SKM-1 (cell line): Measurements from ENCODE around the gene ABLIM2.
"Not testable (repeated sequence)": the region's sequence is repeated elsewhere in the genome, so short reads cannot be mapped to it uniquely, and the experiment has no call there.

Experiments
- DNase-seq: peaks from one replicate; lab custom pipeline; 2025; ENCODE audit not compliant: unreplicated experiment; lab: John Stamatoyannopoulos, UW

The ABLIM2 gene

DNA sequence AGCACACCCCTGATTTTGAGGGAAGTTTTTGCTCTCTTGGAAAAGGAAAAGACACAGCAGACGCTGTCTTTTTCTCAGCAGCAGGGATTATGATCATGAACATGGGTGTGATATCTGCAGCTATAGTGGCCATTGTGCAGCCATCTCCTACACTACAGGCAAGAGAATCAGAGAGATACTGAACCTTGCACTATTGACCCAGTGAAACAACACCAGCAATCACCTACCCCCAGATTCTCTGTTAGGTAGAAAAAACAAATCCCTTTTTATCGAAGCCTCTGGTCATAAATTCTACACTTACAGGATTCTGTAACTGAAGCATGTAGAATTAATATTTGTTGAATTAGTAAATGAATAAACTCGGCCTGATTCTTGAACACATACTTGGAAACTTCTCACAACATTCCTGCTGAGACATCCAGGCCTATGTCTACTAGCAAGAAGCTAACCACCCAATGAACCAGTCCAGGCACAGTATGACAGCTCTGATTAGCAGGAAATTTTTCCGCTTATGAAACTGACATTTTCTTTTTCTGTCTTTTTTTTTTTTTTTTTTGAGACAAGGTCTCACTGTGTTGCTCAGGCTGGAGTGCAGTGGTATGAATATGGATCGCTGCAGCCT, 213.9 kb downstream of the ABLIM2 start:
- DNase-seq: no peak

DNA sequence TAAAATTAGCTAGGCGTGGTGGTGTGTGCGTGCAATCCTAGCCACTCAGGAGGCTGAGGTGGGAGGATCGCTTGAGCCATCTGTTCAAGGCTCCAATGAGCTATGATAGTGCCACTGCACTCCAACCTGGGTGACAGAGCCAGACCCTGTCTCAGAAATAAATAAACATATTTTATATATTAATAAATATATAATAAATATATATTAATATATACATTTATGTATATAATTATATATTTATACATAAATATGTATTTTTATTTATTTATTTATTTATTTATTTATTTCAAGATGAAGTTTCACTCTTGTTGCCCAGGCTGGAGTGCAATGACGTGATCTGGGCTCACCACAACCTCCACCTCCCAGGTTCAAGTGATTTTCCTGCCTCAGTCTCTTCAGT, 214.9 kb downstream of the ABLIM2 start:
- DNase-seq: not testable (repeated sequence)

DNA sequence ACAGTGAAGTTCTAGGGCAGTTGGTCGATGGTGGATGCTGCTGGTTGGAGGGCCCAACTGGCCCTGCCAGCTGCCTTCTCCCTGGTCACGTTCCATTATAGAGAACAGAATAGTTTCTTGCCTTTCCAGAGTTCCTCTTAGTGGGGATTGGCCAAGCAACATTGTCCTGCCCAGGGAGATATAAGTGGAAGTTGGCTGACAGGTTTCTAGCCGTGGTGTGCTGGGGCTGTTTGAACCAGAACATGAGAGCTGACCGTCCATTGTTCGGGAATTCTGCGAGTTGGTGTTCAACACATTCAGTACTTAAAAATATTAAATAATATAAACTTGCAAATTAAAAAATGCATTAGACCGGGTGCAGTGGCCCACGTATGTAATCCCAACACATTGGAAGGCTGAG, 215.4 kb downstream of the ABLIM2 start:
- no peak for DNase-seq

DNA sequence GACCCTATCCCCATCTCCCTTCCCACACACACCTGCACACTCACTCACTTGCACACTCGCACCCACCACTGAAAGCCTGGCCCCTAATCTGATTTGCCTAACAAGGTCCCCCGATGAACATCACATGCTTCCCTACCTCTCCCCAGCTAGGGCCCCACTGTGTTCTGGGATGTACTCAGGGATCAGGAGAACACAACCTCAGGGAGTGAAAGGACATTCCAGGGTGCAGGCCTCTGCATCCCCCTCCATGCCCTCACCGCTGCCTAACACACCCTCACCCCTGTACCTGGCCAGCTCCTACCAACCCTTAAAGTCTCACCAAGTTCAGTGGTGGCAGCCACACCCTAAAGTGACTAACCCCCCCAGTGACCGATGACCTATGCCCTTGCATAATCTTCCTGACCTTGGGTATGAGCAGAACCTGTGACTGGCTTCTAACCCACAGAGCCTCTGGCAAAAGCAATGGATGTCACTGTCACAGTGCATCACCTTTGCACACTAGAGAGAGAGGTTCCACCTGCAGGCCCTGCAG, 216.6 kb downstream of the ABLIM2 start:
- DNase-seq: no peak

DNA sequence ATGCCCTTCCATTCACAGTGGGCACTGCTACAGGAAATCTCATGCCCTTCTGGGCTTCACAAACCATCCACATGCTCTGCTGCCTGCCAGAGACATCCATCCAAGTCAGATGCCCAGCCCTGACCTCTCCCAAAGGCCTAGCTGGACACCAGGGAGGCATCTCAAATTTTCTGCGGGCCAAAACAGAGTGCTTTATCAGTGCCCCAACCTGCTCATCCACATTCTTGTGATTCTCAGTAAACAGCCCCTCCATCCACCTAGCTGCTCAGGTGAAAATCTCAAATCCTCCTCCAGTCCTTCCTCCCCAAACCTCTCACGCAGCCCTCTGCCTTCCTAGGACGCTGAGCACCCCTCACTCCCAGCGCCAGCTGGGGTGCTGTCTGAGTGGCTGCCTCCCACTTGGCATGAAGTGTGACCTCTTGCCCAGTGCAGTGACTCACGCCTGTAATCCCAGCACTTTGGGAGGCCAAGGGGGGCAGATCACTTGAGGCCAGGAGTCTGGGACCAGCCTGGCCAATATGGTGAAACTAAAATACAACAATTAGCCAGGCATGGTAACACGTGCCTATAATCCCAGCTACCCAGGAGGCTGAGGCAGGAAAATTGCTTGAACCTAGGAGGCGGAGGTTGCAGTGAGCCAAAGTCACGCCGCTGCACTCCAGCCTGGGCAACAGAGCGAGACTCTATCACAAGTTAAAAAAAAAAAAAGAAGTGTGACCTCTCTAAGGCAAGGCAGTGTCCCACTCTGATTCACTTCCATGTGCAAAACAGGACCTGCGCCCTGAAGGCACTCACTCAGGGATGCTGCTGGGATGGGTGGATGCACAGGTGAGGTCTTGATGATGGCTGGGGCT, 217.3 kb downstream of the ABLIM2 start:
- DNase-seq: no peak

DNA sequence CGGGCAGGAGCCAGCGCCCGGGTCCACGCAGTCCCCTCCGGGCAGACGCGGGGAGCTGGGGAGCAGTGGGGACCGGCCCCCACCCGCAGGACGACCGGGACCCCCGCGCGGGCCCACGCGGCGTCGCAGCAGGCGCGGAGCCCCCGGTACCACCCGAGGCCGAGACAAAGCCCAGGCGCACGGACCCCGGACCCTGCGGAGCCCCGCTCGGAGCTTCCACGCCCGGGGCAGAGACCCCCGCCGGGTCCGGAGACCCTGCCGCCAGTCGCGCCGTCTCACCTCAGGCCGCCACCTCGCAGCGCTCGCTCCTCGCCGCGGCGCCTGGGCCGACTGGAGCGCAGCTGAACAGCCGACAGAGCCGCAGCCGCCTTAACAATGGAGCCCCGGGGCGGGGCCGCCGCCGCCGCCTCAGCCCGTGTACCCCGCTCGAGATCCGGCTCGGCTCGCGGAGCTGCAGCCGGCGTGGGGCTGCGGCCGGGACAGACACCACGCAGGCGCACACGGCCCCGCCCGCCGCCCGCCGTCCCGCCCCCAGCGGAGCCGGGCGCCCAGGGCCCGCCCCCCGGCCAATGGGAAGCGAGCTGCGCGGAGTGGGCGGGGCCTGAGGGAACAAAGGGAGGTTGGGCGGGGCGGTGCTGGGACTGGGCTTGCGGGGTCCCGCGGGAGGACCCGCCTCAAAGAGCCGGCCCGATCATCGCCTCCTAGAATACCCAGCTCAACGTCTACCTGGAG, 219.1 kb downstream of the ABLIM2 start, which contains the start of gene AFAP1:
Gene AFAP1 (minus strand): TSS at position 485 of the 732 bp plus-strand sequence. CDS start 67,783 bp downstream, outside the sequence.
- peak; percentile 89 for DNase-seq

DNA sequence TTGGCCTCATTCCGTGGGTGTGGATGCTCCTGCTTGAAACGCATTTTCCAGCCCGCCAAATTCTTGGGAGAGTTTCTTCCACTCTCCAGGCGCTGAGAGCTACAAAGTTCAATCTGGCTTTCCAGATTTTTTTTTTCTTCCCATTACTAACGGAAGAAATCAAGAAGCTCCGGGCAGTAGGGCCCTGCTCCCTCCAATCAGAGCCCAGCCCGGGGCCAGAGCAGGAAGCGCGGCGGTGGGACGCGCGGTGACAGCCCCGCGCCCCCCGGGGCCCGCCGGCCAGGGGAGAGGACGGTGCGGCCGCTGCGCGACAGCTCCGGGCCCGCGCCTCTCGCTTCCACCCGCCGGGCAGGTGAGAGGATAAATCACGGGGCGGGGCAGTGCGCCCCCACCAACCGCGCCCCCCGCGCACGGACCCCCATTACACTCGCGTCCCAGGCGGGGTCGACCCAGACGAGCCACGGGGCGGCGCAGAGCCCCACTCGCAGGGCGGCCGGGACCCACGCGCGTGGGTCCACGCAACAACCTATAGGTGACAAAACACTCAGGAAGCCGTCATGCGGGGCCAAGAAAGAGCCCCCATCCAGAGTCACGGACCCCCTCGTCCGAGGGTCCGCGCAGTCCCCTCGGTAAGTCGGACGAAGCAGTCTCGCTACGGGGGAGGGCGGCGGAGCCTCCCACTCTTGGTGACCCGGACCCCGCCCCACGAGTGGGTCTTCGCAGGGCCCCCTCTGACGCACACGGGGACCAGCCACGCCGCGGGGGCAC, 219.8 kb downstream of the ABLIM2 start:
- no peak for DNase-seq

DNA sequence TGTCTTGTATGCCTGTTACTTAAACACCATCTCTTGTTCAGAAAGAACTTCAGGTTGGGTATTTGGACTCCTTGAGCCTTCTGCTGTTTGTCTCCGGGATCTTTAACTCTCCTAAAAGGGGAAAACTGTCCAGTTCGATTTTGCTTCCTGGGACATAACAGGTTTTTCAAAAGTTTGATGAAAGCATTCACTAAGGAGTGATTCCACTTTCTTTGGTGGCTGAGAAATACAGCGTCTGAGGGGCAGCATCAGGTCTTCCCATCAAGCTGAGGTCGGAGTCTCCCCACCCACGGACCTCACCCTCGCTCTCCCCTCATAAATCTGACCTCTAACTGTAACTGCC, 220.4 kb downstream of the ABLIM2 start:
- no peak for DNase-seq

DNA sequence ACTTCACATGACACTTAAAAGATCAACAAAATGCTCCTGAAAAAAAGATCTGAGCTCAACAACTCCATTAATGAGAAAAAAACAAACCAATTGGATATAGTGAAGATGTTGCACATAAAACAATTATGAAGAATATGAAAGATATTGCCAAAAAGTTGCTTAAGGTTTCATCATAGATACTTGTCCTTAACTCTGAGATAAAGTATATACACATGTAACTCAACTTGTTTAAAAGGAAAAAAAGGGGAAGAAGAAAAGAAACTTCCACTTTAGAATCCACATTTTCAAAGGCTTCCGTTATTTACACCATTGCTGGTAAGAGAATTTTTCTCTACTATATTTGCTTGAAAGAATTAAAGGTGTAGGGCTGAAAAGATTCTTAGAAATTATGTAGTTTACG, 221.6 kb downstream of the ABLIM2 start:
- peak; percentile 31 for DNase-seq

DNA sequence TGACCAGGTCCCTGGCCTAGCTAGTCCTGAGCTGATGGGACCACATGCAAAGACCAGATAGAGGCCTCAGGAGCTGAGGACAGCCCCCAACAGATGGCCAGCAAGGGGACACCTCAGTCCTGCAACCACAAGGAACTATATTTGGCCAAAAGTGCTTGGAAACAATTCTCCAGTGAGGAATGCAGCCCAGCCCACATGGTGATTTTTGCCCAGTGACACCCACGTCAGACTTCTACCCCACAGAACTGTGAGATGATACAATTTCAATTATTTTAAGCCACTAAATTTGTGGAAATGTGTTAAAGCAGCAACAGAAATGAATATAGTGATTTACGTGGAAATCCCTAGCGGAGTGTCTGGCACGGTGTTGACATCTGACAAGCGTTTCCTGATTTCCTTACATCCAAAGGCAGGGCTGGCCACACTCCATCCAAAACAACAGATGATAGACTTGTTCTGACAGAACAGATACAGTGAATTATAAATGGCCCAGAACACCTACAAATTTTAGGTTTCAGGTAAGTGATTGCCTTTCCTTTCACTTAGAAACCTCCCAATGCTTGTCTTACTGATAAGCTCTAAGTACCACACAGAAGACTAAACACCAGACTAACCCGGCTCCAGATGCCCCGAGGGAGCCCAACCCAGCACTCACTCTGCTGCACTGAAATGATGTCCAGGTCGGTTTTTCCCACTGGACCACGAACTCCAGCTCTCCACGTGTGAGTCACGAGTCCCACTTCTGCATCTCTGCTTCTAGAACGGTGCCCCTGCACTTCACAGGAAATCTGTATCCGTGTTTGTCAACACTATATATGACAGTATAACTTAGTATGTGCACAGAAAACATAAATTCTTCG, 224.7 kb downstream of the ABLIM2 start:
- DNase-seq: no peak

DNA sequence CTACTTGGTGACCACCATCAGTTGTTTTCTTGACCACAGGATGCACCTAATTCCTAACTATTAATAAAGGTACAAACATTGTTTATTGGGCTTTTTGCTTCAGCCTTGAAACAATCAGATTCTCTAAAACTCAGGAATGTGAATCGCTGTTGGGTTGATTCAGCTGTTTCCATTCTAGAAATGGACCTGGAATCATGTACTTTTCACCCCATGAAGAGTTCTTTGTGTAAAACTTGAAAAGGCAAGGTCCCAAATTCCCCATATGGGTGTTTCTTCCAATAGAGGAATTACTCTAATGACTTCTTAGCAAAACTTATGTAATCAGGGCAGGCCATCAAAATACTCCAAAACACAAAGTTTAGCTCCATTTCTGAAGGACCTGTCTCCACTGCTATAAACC, 226.3 kb downstream of the ABLIM2 start:
- no peak for DNase-seq

DNA sequence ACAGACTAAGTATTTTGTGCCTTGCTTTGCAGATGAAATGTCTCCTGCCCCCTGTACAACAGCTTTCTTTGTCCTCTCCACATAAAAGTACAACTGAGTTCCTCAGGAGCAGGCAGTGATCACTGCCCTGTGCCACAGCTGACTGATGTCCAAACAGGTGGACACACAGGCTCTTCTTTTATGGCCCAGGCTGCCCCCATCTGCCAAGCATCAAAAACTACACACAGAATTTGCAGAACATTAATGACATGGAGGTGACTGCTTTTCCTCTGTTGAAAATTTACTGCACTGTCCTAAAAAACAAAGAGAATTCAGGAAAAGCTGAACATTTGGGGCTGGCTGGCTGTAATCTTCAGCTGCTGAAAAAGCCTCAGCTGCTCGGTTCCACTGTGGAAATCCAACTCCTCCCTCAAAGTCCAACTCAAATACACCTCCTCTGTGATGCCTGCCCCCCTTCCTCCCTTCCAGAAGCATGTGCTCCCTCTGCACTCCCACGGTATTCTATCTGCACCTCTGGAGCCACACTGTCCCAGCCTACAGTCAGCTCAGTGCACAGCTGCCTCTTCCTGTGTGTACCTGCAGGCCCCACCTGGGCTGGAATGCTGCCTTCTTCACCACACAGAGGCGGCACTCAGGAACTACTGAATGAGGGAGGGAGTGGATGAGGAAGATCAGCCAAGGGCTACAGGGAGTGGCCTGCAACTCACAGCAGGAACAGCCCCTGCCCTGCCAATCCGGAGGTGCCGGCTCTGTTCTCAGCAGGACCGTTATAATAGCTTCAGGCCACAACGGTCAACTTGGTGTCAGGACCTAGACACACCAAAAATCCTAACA, 229.3 kb downstream of the ABLIM2 start:
- no peak for DNase-seq

DNA sequence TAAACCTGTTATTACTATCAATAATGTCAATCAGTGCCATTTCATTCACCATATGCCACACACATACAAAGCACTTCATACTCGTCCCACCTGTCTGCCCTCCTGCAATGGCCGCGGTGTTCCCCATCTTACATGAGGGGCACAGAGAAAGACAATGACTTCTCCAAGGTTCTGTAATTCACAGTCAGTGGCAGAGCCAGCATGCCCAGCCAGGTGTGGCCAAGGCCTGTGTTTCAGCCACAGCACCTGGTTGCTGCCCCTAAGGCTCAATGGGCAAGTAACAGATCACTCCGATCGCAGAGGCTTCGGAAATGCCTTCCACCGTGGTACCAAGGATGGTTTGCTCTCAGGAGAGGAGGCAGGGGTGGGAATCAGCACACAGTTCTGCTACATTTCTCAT, 229.9 kb downstream of the ABLIM2 start:
- DNase-seq: no peak

DNA sequence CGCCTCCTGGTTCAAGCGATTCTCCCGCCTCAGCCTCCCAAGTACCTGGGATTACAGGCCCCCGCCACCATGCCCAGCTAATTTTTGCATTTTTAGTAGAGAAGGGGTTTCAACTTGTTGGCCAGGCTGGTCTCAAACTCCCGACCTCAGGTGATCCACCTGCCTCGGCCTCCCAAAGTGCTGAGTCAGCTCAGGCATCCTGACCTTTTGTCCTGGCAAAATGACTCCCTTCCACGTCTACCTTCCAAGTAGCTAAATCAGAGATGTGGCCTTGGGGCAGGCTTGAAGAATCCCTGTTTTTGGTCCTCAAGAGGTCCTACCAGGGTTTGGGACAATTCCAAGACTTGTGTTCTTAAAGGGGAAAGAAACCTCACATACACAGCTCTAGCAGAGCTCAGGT, 231.8 kb downstream of the ABLIM2 start:
- DNase-seq: no peak

DNA sequence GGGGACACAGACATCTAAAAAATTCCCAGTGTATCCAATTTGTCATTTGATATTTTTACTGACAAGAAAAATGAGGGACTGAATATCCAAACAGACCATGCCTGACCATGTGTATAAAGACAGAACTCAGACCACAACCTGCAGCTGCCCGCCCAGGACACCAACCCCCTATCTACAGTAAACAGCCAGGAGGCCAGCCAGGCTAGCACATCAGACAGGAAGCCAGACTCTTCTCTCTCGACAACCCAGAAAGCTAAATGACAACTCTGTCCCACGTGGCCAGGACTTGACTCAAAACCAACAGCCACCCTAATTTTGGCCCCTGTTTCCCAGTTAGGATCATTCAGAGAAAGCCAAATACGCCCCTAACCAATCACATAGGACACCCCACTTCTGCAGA, 234.0 kb downstream of the ABLIM2 start:
- no peak for DNase-seq

DNA sequence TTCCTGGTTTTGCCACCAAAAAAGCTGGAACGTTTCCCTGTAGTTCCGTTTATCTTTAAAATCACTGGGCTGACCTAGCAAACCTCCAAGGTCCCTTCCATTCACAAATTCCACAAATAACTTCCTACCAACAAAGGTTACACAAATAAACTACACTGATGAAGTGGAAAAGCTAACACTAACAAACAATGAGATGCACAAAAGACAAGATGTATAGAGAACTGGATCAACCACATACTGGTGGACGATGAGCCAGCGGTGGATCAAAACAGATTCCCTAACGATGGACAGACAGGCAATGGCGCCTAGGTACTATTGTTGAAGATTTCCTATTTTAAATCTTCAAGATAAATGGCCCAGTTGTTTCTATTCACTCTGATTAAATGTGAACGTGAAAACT, 234.4 kb downstream of the ABLIM2 start:
- DNase-seq: no peak

DNA sequence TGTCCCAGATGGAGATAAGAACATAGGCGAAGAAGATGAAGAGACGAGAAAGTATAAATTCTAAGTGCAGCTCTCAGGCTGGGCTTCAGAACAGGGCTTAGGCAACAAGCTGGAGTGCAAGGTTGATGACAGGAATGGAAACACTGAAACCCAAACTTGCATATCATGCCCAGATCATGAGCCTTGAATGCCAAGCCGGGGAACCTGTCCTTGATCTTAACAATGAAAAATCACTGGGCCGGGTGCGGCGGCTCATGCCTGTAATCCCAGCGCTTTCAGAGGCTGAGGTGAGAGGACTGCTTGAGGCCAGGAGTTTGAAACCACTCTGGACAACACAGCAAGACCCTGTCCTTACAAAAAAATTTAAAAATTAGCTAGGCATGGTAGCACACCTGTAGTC, 236.1 kb downstream of the ABLIM2 start:
- no peak for DNase-seq

DNA sequence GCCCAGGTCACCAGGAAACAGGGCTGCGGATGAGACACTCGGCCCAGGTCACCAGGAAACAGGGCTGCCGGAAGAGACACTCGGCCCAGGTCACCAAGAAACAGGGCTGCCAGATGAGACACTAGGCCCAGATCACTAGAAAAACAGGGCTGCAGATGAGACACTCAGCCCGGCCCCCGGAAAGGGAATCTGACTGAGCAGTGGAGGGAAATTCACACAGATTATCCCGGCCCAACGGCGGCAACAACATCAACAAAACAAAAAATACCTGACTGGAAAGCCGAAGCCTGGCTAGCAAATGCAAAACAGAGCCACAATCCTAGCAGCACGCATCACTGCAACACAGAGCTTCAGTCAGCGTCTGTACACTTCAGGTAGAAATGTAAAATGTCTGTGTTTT, 239.6 kb downstream of the ABLIM2 start:
- no peak for DNase-seq

DNA sequence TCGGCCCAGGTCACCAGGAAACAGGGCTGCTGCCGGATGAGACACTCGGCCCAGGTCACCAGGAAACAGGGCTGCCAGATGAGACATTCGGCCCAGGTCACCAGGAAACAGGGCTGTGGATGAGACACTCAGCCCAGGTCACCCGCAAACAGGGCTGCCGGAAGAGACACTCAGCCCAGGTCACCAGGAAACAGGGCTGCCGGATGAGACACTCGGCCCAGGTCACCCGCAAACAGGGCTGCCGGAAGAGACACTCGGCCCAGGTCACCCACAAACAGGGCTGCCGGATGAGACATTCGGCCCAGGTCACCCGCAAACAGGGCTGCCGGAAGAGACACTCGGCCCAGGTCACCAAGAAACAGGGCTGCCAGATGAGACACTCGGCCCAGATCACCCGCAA, 240.4 kb downstream of the ABLIM2 start:
- not testable (repeated sequence) for DNase-seq
